NCI-H1048 (cell line): Measurements from ENCODE around the gene LARP7.
A peak's percentile ranks its signal among the peaks of the same experiment; 100 is the strongest.
"Not testable (repeated sequence)": the region's sequence is repeated elsewhere in the genome, so short reads cannot be mapped to it uniquely, and the experiment has no call there.

Source experiments
- DNase-seq: peaks from one replicate; lab custom pipeline; 2025; lab: John Stamatoyannopoulos, UW

The LARP7 gene

GRCh38 chr4:112636688-112637551 lies at the start of gene LARP7, which contains the start of gene ZGRF1:
Gene LARP7, plus strand, starts transcription at chr4:112637143. Its CDS starts 7,527 bp downstream, at chr4:112644670.
Gene ZGRF1, minus strand, starts transcription at chr4:112636909. Its CDS starts 3,733 bp downstream, at chr4:112633176.
- DNase-seq, result peak; percentile 98

GRCh38 chr4:112589206-112589605 lies 47.7 kb upstream of the LARP7 start:
- DNase-seq, result no peak

- no peak for DNase-seq
These were observed 45.4 kb upstream of the LARP7 start for GRCh38 chr4:112591593-112591992.

- no peak for DNase-seq
These were observed 44.2 kb upstream of the LARP7 start for GRCh38 chr4:112592717-112593116.

- no peak for DNase-seq
These were observed 43.4 kb upstream of the LARP7 start for GRCh38 chr4:112593438-112594133.

GRCh38 chr4:112594993-112595392 lies 42.0 kb upstream of the LARP7 start:
- no peak for DNase-seq

- DNase-seq, result no peak
These were observed 32.4 kb upstream of the LARP7 start for GRCh38 chr4:112604589-112604988.

GRCh38 chr4:112612814-112613213 lies 24.1 kb upstream of the LARP7 start:
- not testable (repeated sequence) for DNase-seq

GRCh38 chr4:112616984-112617383 lies 20.0 kb upstream of the LARP7 start:
- DNase-seq, result no peak

GRCh38 chr4:112626228-112626627 lies 10.7 kb upstream of the LARP7 start:
- DNase-seq, result no peak

GRCh38 chr4:112633477-112634235 lies 3.3 kb upstream of the LARP7 start:
- DNase-seq, result no peak

GRCh38 chr4:112637552-112637866 lies 566 bp downstream of the LARP7 start:
- no peak for DNase-seq

- DNase-seq, result no peak
These were observed 5.6 kb downstream of the LARP7 start for GRCh38 chr4:112642526-112642925.

GRCh38 chr4:112644595-112645535 lies 7.9 kb downstream of the LARP7 start:
- DNase-seq, result not testable (repeated sequence)

- DNase-seq, result no peak
These were observed 8.8 kb downstream of the LARP7 start for GRCh38 chr4:112645541-112646329.

- no peak for DNase-seq
These were observed 9.9 kb downstream of the LARP7 start for GRCh38 chr4:112646632-112647537.

GRCh38 chr4:112647785-112648184 lies 10.8 kb downstream of the LARP7 start:
- no peak for DNase-seq

- no peak for DNase-seq
These were observed 11.5 kb downstream of the LARP7 start for GRCh38 chr4:112648263-112649054.

GRCh38 chr4:112649055-112649408 lies 12.1 kb downstream of the LARP7 start:
- DNase-seq, result no peak
